Measurements from ENCODE around the gene ETV5.
"Not testable (repeated sequence)": the region's sequence is repeated elsewhere in the genome, so short reads cannot be mapped to it uniquely, and the experiment has no call there.

Gene ETV5

DNA sequence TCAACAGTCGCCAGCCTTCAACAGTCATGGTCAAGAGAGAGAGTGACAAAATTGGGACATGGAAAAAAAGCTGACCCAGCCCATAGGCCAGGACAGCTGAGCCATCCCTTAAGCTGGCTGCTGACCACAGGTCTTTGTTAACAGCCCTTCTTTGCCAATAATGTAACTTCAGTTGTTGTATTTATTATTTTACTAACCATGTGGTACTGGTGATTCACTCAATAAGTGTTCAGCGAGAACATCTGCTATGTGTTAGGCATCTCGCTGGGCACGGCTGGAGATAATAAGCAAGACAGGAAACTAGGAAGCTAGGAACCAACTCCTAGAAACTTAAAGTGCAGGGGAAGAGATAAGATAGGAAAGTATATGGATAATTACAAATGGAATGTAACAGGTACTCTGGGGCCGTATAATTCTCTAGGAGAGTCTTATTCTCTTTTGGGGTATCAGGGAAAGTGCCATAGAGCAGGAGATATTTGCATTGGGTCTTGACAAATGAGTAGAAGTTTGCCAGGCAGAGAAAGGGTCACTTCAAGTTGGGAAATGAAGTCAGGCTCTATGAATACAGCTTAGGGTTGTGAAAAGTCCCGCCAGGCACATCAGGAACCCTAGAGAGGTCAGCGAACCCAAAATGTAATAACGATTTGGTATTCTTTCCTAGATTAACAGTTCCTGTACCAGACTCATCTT, 87.1 kb downstream of the ETV5 start:
- Histone ChIP-seq H3K9me3 (ENCODE audit: insufficient read depth, low read depth, low read length) (0 out of 2 replicates have a peak, but pooled peaks cover under 1% of the 10 kb centered on the region), H3K27me3 (ENCODE audit: insufficient read depth, low read length) (no peaks in the 10 kb centered on the region), H3K36me3 (ENCODE audit: insufficient read depth, low read length) (no peaks in the 10 kb centered on the region), H3K27ac (ENCODE audit: low read depth, low read length) (no peak overlapping the region), H3K4me3 (ENCODE audit: low read length) (no peak overlapping the region), H3K4me1 (ENCODE audit: insufficient read depth, low read length) (no peaks in the 10 kb centered on the region), H3K9ac (ENCODE audit: low read depth, low read length) (no peak overlapping the region)
- 93% methylated on average over 8 of the region's 8 CpGs for WGBS

DNA sequence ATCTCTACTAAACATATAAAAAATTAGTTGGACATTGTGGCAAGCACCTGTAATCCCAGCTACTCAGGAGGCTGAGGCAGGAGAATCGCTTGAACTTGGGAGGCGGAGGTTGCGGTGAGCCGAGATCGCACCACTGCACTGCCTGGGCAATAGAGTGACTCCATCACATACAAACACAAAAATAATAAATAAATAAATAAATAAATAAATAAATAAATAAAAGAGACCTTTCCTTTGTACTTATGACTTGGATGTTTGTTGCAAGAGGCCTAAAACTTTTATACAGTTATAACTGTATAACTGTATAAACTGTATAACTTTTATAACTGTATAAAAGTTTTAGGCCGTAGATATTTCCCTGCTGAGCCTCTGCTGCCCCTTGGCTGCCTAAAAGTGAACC, 87.6 kb downstream of the ETV5 start:
- H3K4me1 ChIP-seq (ENCODE audit: insufficient read depth, low read length); H3K4me3 ChIP-seq (ENCODE audit: low read length); H3K27me3 ChIP-seq (ENCODE audit: insufficient read depth, low read length); H3K9me3 ChIP-seq (ENCODE audit: insufficient read depth, low read depth, low read length); H3K27ac ChIP-seq (ENCODE audit: low read depth, low read length); H3K9ac ChIP-seq (ENCODE audit: low read depth, low read length); H3K36me3 ChIP-seq (ENCODE audit: insufficient read depth, low read length): not testable (repeated sequence)
- 91% methylated on average over 6 of the region's 6 CpGs for WGBS

- not testable (repeated sequence) for H3K9ac ChIP-seq (ENCODE audit: low read depth, low read length); H3K9me3 ChIP-seq (ENCODE audit: insufficient read depth, low read depth, low read length); H3K27ac ChIP-seq (ENCODE audit: low read depth, low read length); H3K4me3 ChIP-seq (ENCODE audit: low read length); H3K36me3 ChIP-seq (ENCODE audit: insufficient read depth, low read length); H3K27me3 ChIP-seq (ENCODE audit: insufficient read depth, low read length); H3K4me1 ChIP-seq (ENCODE audit: insufficient read depth, low read length)
- 93% methylated on average over 2 of the region's 2 CpGs for WGBS
Measured at GRCh38 chr3:186019288-186019687, 89.6 kb downstream of the ETV5 start.

DNA sequence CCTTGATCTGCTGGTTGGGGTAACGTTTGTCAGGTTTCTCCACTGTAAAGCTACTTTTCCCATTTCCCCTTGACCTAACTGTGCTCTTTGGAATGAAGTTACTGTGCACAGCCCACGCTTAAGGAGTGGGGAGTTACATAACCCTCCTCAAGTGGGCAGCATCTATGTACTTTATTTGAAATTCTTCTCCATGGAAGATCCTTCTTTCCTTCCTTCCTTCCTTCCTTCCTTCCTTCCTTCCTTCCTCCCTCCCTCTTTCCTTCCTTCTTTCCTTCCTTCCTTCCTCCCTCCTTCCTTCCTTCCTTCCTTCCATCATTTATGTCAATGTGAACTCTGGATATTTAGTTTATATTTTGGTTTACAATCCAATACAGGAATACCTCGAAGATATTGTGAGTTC, 94.0 kb downstream of the ETV5 start:
- Histone ChIP-seq H3K36me3 (ENCODE audit: insufficient read depth, low read length) (no peaks in the 10 kb centered on the region), H3K4me3 (ENCODE audit: low read length) (no peak overlapping the region), H3K9ac (ENCODE audit: low read depth, low read length) (no peak overlapping the region), H3K4me1 (ENCODE audit: insufficient read depth, low read length) (no peaks in the 10 kb centered on the region), H3K27ac (ENCODE audit: low read depth, low read length) (no peak overlapping the region), H3K27me3 (ENCODE audit: insufficient read depth, low read length) (no peaks in the 10 kb centered on the region), H3K9me3 (ENCODE audit: insufficient read depth, low read depth, low read length) (0 out of 2 replicates have a peak, but pooled peaks cover 3% of the 10 kb centered on the region)
- WGBS: 89% methylated on average over 2 of the region's 3 CpGs

DNA sequence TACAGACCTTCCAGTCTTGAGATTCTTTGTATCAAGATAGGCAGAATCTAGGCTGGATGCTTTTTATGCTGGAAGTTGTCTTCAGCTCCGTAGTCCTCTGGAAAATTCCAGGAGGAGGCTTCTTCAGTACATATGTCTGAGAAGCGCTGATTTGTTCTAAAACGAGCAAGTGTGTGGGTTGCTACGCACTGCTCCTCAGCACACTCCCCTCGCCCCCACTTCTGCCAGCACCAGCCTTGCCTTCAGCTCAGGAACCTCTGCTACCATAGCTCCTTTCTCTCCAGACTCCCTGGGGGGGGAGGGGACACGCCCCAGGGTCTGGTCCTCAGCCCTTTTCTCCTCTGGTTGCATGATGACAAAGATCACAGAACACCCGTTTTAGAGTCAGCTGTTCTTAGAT, 95.6 kb downstream of the ETV5 start:
- Histone ChIP-seq H3K4me3 (ENCODE audit: low read length) (no peak overlapping the region), H3K27ac (ENCODE audit: low read depth, low read length) (no peak overlapping the region), H3K27me3 (ENCODE audit: insufficient read depth, low read length) (no peaks in the 10 kb centered on the region), H3K36me3 (ENCODE audit: insufficient read depth, low read length) (no peaks in the 10 kb centered on the region), H3K4me1 (ENCODE audit: insufficient read depth, low read length) (no peaks in the 10 kb centered on the region), H3K9ac (ENCODE audit: low read depth, low read length) (no peak overlapping the region), H3K9me3 (ENCODE audit: insufficient read depth, low read depth, low read length) (0 out of 2 replicates have a peak, but pooled peaks cover 3% of the 10 kb centered on the region)
- WGBS: 84% methylated on average over 7 of the region's 7 CpGs

GRCh38 chr3:186012137-186012536, 96.8 kb downstream of the ETV5 start:
- Histone ChIP-seq H3K4me1 (ENCODE audit: insufficient read depth, low read length) (no peaks in the 10 kb centered on the region), H3K9ac (ENCODE audit: low read depth, low read length) (no peak overlapping the region), H3K9me3 (ENCODE audit: insufficient read depth, low read depth, low read length) (0 out of 2 replicates have a peak, but pooled peaks cover 3% of the 10 kb centered on the region), H3K27me3 (ENCODE audit: insufficient read depth, low read length) (no peaks in the 10 kb centered on the region), H3K36me3 (ENCODE audit: insufficient read depth, low read length) (no peaks in the 10 kb centered on the region), H3K27ac (ENCODE audit: low read depth, low read length) (no peak overlapping the region), H3K4me3 (ENCODE audit: low read length) (no peak overlapping the region)
- 92% methylated on average over 2 of the region's 4 CpGs for WGBS

GRCh38 chr3:186004671-186005070, 104.2 kb downstream of the ETV5 start:
- 96% methylated on average over 7 of the region's 7 CpGs for WGBS
- no peaks in the 10 kb centered on the region for H3K27me3 ChIP-seq (ENCODE audit: insufficient read depth, low read length)
- H3K27ac ChIP-seq (ENCODE audit: low read depth, low read length): no peak overlapping the region
- H3K4me1 ChIP-seq (ENCODE audit: insufficient read depth, low read length): no peaks in the 10 kb centered on the region
- no peak overlapping the region for H3K4me3 ChIP-seq (ENCODE audit: low read length)
- no peaks in the 10 kb centered on the region for H3K36me3 ChIP-seq (ENCODE audit: insufficient read depth, low read length)
- no peak overlapping the region for H3K9ac ChIP-seq (ENCODE audit: low read depth, low read length)
- no peaks in the 10 kb centered on the region for H3K9me3 ChIP-seq (ENCODE audit: insufficient read depth, low read depth, low read length)

GRCh38 chr3:186004209-186004608, 104.7 kb downstream of the ETV5 start:
- no peak overlapping the region for H3K4me3 ChIP-seq (ENCODE audit: low read length)
- H3K4me1 ChIP-seq (ENCODE audit: insufficient read depth, low read length): no peaks in the 10 kb centered on the region
- H3K9me3 ChIP-seq (ENCODE audit: insufficient read depth, low read depth, low read length): no peaks in the 10 kb centered on the region
- WGBS: 77% methylated on average over 2 of the region's 3 CpGs
- H3K27me3 ChIP-seq (ENCODE audit: insufficient read depth, low read length): no peaks in the 10 kb centered on the region
- no peak overlapping the region for H3K27ac ChIP-seq (ENCODE audit: low read depth, low read length)
- no peaks in the 10 kb centered on the region for H3K36me3 ChIP-seq (ENCODE audit: insufficient read depth, low read length)
- H3K9ac ChIP-seq (ENCODE audit: low read depth, low read length): no peak overlapping the region

GRCh38 chr3:186003610-186004009, 105.3 kb downstream of the ETV5 start:
- Histone ChIP-seq H3K9me3 (ENCODE audit: insufficient read depth, low read depth, low read length) (no peaks in the 10 kb centered on the region), H3K27me3 (ENCODE audit: insufficient read depth, low read length) (no peaks in the 10 kb centered on the region), H3K9ac (ENCODE audit: low read depth, low read length) (no peak overlapping the region), H3K36me3 (ENCODE audit: insufficient read depth, low read length) (no peaks in the 10 kb centered on the region), H3K4me3 (ENCODE audit: low read length) (no peak overlapping the region), H3K4me1 (ENCODE audit: insufficient read depth, low read length) (no peaks in the 10 kb centered on the region), H3K27ac (ENCODE audit: low read depth, low read length) (no peak overlapping the region)
- WGBS: 90% methylated on average over 4 of the region's 5 CpGs

DNA sequence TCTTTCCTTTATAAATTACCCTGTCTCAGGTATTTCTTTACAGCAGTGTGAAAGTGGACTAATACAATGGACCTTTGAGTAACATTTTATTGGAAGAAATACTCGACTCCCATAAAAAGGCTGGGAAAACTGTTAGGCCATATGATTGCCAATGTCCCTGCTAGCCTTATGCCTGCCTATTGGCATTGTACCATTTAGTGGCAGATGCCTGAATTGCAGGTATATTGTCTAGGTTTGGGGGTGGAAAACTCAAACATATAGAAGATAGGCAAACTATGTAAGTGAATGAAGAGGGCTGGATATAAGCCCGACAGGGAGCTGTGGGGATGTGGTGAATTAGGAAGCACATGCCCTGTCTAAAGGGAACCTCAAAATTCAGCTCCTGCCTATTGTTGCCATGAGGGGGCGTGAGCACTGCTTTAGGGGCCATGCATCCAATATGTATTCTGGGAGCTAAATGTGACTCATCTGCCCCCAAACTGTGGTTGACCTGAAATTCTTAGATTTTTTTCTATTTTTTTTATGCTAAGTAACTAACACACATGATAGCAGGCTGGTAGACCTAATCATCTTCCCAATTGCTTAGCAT, 105.9 kb downstream of the ETV5 start:
- WGBS: 59% methylated on average over 3 of the region's 3 CpGs
- Histone ChIP-seq H3K9me3 (ENCODE audit: insufficient read depth, low read depth, low read length) (no peaks in the 10 kb centered on the region), H3K36me3 (ENCODE audit: insufficient read depth, low read length) (no peaks in the 10 kb centered on the region), H3K27ac (ENCODE audit: low read depth, low read length) (no peak overlapping the region), H3K4me1 (ENCODE audit: insufficient read depth, low read length) (no peaks in the 10 kb centered on the region), H3K27me3 (ENCODE audit: insufficient read depth, low read length) (no peaks in the 10 kb centered on the region), H3K4me3 (ENCODE audit: low read length) (no peak overlapping the region), H3K9ac (ENCODE audit: low read depth, low read length) (no peak overlapping the region)

DNA sequence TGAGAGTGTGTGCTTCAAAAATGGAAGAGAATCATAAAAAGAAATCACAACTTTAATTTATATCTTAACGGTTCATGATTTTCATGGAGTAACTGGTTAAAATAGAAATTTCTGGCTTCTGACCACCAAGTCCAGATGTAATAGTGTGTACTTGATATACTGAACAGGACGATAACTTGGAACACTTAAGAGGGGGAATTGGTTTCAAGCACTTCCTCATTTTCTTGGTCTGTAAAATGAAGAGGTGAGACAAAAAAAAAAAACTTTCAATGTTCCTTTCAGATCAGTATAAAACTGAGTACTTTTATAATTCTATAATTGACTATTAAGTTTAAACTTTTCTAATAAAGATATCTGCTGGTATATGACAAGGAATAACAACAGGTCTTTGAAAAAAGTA, 107.0 kb downstream of the ETV5 start:
- Histone ChIP-seq H3K4me3 (ENCODE audit: low read length) (no peak overlapping the region), H3K9ac (ENCODE audit: low read depth, low read length) (no peak overlapping the region), H3K4me1 (ENCODE audit: insufficient read depth, low read length) (no peaks in the 10 kb centered on the region), H3K27ac (ENCODE audit: low read depth, low read length) (no peak overlapping the region), H3K9me3 (ENCODE audit: insufficient read depth, low read depth, low read length) (no peaks in the 10 kb centered on the region), H3K36me3 (ENCODE audit: insufficient read depth, low read length) (no peaks in the 10 kb centered on the region), H3K27me3 (ENCODE audit: insufficient read depth, low read length) (no peaks in the 10 kb centered on the region)
- WGBS: 94% methylated on average over 2 of the region's 2 CpGs

DNA sequence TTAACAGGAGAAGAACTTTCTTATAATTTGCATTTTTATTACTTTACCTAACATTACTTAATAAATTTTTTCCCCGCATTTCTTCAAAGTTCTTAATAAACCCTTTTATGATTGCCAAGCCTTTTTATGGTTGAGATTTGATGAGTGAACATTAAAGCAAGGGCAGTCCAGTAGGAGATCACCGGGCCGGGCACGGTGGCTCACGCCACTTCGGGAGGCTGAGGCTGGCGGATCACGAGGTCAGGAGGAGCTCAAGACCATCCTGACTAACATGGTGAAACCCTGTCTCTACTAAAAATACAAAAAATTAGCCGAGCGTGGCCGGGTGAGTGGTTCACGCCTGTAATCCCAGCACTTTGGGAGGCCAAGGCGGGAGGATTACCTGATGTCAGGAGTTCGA, 109.7 kb downstream of the ETV5 start:
- no peaks in the 10 kb centered on the region for H3K9me3 ChIP-seq (ENCODE audit: insufficient read depth, low read depth, low read length)
- H3K4me3 ChIP-seq (ENCODE audit: low read length): no peak overlapping the region
- H3K4me1 ChIP-seq (ENCODE audit: insufficient read depth, low read length): no peaks in the 10 kb centered on the region
- no peak overlapping the region for H3K9ac ChIP-seq (ENCODE audit: low read depth, low read length)
- 95% methylated on average over 13 of the region's 14 CpGs for WGBS
- no peaks in the 10 kb centered on the region for H3K36me3 ChIP-seq (ENCODE audit: insufficient read depth, low read length)
- no peak overlapping the region for H3K27ac ChIP-seq (ENCODE audit: low read depth, low read length)
- H3K27me3 ChIP-seq (ENCODE audit: insufficient read depth, low read length): peaks cover 4% of the 10 kb centered on the region

All from HUES64 (cell line).